Amniotic stem cell (primary cell): ENCODE data around the gene OTOR.

Experiments
- DNase-seq: peaks from one replicate; lab custom pipeline; 2025; lab: John Stamatoyannopoulos, UW

OTOR gene

GRCh38 chr20:16749573-16749972 lies 1.4 kb downstream of the OTOR start:
- DNase-seq = no peak

GRCh38 chr20:16752082-16752481 lies 3.9 kb downstream of the OTOR start:
- no peak for DNase-seq

GRCh38 chr20:16752901-16753300 lies 4.7 kb downstream of the OTOR start:
- no peak for DNase-seq

GRCh38 chr20:16758454-16759180 lies 10.5 kb downstream of the OTOR start:
- DNase-seq = no peak

- no peak for DNase-seq
Observed at GRCh38 chr20:16759181-16759563, 11.0 kb downstream of the OTOR start.

- DNase-seq = no peak
Observed at GRCh38 chr20:16760431-16761304, 12.5 kb downstream of the OTOR start.

GRCh38 chr20:16761305-16761829 lies 13.2 kb downstream of the OTOR start:
- DNase-seq = peak; percentile 31

- no peak for DNase-seq
Observed at GRCh38 chr20:16764560-16764959, 16.4 kb downstream of the OTOR start.

GRCh38 chr20:16771213-16771612 lies 23.1 kb downstream of the OTOR start:
- DNase-seq = no peak

GRCh38 chr20:16775961-16776360 lies 27.8 kb downstream of the OTOR start:
- no peak for DNase-seq

GRCh38 chr20:16777126-16777525 lies 29.0 kb downstream of the OTOR start:
- no peak for DNase-seq

GRCh38 chr20:16778159-16778558 lies 30.0 kb downstream of the OTOR start:
- DNase-seq = no peak

- DNase-seq = no peak
Observed at GRCh38 chr20:16781496-16781895, 33.3 kb downstream of the OTOR start.

GRCh38 chr20:16785226-16785625 lies 37.1 kb downstream of the OTOR start:
- no peak for DNase-seq
